Measurements from ENCODE around the gene CACNG4. TPM values are rescaled to one million over a fixed set of nuclear protein-coding genes. Genes with fewer than 3 reads are reported as not detected.

The CACNG4 gene
- total and polyA plus RNA-seq, 4 donors = not detected

DNA sequence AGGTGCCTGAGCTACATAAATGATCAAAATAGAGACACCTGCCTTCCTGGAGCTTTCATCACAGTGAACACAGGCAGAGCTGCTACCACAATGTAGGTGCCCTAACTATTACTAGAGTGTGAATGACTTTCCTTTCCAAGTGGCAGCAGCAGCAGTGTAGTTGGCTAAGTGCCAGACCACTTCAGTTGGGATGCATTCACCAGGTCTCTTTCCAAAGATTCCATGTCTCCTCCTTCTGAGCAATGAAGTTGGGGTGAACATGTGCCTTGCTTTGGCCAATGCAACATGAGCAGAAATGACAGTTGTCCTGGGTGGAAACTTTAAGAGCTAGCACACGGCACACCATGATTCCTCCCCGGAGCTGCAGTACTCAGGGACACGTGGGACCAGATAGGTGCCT, 23.3 kb upstream of the CACNG4 start:
- Histone ChIP-seq H3K9me3 (ENCODE audit: control insufficient read depth, low read length) (peaks cover 2% of the 10 kb centered on the region), H3K27ac (ENCODE audit: low read depth in 1 of 2, low read length in 2 of 2) (no peak overlapping the region), H3K4me1 (ENCODE audit: control insufficient read depth in 1 of 2, insufficient read depth in 2 of 2, low read length in 2 of 2) (no peaks in the 10 kb centered on the region), H3K36me3 (ENCODE audit: control insufficient read depth in 1 of 2, insufficient read depth in 2 of 2, low read length in 1 of 2) (no peaks in the 10 kb centered on the region), H3K27me3 (ENCODE audit: control insufficient read depth in 1 of 2, insufficient read depth in 2 of 2, low read length in 1 of 2) (no peaks in the 10 kb centered on the region), H3K4me3 (ENCODE audit: low read length in 2 of 2) (no peak overlapping the region)
- no peak for DNase-seq
- intact Hi-C loops (cut with DNase I) = no loop called here
- 86 to 90% methylated on average over 3 of the region's 3 CpGs for WGBS, 2 donors
- ATAC-seq (ENCODE audit: low FRiP score) = no peak

DNA sequence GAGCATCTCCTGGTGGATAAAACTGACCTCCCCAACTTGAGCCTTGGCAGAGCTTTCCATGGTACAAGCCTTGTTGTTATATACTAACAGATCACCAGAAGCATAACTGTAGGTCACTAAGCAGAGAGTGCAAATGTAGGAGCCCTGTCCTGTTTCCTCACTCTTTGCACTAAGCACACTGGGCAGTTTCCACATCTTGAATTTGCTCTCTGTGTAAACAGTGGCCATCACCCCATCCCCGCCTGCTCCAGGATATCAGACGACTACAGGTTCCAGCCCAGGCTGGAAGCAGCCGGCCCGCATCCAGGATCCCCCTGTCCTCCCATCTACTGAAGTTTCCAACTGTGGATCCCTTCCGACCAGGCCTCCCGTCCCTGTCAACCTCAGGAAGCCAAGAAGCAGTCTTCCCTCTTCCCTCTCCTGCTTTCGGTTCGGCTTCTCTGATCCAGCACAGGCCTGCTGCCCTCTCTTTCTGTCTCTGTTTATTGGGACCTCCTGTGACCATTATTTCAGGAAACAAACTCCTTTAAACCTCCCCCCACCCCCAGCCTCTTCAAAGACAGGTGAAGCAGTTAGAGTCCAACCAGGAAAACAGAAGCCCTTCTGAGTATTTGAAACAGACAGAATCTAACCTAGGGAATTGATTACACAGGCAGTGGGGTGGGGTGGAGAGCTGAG, 22.6 kb upstream of the CACNG4 start:
- peaks cover 2% of the 10 kb centered on the region for H3K9me3 ChIP-seq (ENCODE audit: control insufficient read depth, low read length)
- no peak overlapping the region for H3K27ac ChIP-seq (ENCODE audit: low read depth in 1 of 2, low read length in 2 of 2)
- H3K4me3 ChIP-seq (ENCODE audit: low read length in 2 of 2) = no peak overlapping the region
- ATAC-seq (ENCODE audit: low FRiP score) (no peak), DNase-seq (no peak)
- no peaks in the 10 kb centered on the region for H3K4me1 ChIP-seq (ENCODE audit: control insufficient read depth in 1 of 2, insufficient read depth in 2 of 2, low read length in 2 of 2)
- H3K36me3 ChIP-seq (ENCODE audit: control insufficient read depth in 1 of 2, insufficient read depth in 2 of 2, low read length in 1 of 2) = no peaks in the 10 kb centered on the region
- 89 to 90% methylated on average over 8 of the region's 8 CpGs for WGBS, 2 donors
- H3K27me3 ChIP-seq (ENCODE audit: control insufficient read depth in 1 of 2, insufficient read depth in 2 of 2, low read length in 1 of 2) = no peaks in the 10 kb centered on the region
- intact Hi-C loops (cut with DNase I) = no loop called here

DNA sequence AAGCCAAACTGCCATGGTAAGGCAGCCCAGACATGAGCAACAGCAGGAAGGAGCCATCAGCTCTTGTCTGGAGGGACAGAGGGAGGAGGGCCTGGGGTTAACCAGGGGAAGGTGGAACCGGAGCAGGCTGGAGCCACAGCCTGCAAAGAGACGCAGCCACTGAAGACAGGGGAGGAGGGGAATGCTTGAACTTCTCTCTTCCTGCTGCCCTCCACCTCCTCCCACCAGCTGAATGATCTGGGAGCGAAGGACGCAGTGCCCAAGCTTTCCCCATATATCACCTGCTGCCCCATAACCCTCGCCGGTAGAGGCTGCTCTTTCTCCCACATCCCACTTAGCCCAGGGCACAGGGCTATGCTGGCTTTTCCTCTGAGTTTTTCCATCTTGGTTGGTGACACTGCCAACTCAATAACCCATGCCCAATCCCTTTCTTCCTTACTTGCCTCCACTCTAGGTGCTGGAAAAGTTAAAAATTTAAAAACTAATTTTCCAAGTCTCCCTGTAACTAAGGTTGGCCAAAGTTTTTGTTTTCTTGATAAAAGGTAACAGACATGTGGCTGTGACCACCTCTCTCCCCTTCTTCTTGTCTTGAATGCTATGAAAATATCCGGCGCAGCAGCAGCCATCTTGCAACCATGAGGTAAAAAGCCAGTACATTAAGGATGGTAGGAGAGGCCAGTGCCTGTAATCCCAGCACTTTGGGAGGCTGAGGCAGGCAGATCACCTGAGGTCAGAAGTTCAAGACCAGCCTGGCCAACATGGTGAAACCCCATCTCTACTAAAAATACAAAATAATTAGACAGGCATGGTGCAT, 21.8 kb upstream of the CACNG4 start:
- intact Hi-C loops (cut with DNase I) = no loop called here
- WGBS, 2 donors = 85% methylated on average over 8 of the region's 8 CpGs
- DNase-seq (no peak), ATAC-seq (ENCODE audit: low FRiP score) (no peak)
- Histone ChIP-seq H3K9me3 (ENCODE audit: control insufficient read depth, low read length) (no peaks in the 10 kb centered on the region), H3K36me3 (ENCODE audit: control insufficient read depth in 1 of 2, insufficient read depth in 2 of 2, low read length in 1 of 2) (no peaks in the 10 kb centered on the region), H3K27me3 (ENCODE audit: control insufficient read depth in 1 of 2, insufficient read depth in 2 of 2, low read length in 1 of 2) (no peaks in the 10 kb centered on the region), H3K4me1 (ENCODE audit: control insufficient read depth in 1 of 2, insufficient read depth in 2 of 2, low read length in 2 of 2) (no peaks in the 10 kb centered on the region), H3K4me3 (ENCODE audit: low read length in 2 of 2) (no peak overlapping the region), H3K27ac (ENCODE audit: low read depth in 1 of 2, low read length in 2 of 2) (no peak overlapping the region)

DNA sequence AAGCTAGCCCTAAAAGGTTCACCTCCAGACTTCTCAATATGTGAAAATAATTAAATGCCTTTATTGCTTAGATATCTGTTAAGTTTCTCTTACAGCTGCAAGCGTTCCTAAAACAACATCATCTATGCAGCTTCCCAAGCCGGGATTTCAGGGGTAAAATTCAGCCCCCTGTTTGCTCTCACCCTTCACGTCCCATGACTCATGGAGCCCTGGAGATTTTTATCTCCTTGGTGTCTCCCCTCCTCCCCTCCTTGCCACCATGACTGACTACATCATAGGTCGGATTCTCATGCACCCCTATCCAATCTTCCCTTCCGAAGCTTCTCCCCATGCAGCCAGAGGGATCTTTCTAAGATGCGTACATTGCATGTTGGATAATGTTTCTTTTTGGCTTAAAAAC, 21.0 kb upstream of the CACNG4 start:
- no peaks in the 10 kb centered on the region for H3K4me1 ChIP-seq (ENCODE audit: control insufficient read depth in 1 of 2, insufficient read depth in 2 of 2, low read length in 2 of 2)
- no peak for ATAC-seq (ENCODE audit: low FRiP score)
- H3K27me3 ChIP-seq (ENCODE audit: control insufficient read depth in 1 of 2, insufficient read depth in 2 of 2, low read length in 1 of 2) = no peaks in the 10 kb centered on the region
- no peak overlapping the region for H3K4me3 ChIP-seq (ENCODE audit: low read length in 2 of 2)
- H3K9me3 ChIP-seq (ENCODE audit: control insufficient read depth, low read length) = no peaks in the 10 kb centered on the region
- no peak for DNase-seq
- intact Hi-C loops (cut with DNase I) = no loop called here
- no peak overlapping the region for H3K27ac ChIP-seq (ENCODE audit: low read depth in 1 of 2, low read length in 2 of 2)
- whole genome bisulfite sequencing, 2 donors = 65 to 67% methylated on average over 6 of the region's 6 CpGs
- no peaks in the 10 kb centered on the region for H3K36me3 ChIP-seq (ENCODE audit: control insufficient read depth in 1 of 2, insufficient read depth in 2 of 2, low read length in 1 of 2)

DNA sequence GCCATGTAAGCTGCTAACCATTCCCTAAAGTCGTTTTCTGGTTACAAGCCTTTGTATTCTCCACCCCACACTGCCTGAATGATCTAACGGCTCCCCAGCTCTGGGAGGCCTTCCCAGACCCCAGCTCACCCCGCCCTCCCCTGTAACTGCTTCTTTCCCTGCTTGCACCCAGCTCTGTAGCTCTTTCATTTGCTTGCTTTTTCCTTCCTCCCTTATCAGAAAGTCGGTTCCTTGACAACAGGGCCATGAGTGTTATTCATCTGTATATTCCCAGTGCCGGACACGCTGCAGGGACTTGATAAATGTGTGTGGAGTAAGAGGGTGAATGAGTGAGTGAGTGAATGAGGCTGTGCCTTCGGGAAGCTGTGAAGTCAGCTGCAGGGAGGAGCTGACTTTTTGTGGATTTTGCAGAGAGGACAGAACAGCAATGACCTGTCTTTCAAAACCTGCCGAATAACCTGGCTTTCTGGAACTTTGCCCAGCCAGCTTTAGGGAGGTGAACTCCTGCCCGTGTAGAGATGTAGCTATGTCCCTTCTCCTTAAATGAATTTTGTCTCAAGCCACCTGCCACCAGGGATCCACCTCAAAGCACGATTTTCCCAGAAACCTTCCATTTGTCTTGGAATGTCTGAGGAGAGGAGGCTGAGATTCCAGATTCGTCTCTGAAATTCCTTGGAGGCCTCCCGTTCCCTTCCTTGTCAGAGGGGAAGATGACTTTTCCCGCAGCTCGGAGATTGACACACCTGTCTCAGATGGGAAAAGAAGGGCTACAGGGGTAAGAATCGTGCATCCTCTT, 20.0 kb upstream of the CACNG4 start:
- Histone ChIP-seq H3K36me3 (ENCODE audit: control insufficient read depth in 1 of 2, insufficient read depth in 2 of 2, low read length in 1 of 2) (no peaks in the 10 kb centered on the region), H3K4me1 (ENCODE audit: control insufficient read depth in 1 of 2, insufficient read depth in 2 of 2, low read length in 2 of 2) (no peaks in the 10 kb centered on the region), H3K27ac (ENCODE audit: low read depth in 1 of 2, low read length in 2 of 2) (no peak overlapping the region), H3K4me3 (ENCODE audit: low read length in 2 of 2) (no peak overlapping the region), H3K27me3 (ENCODE audit: control insufficient read depth in 1 of 2, insufficient read depth in 2 of 2, low read length in 1 of 2) (no peaks in the 10 kb centered on the region), H3K9me3 (ENCODE audit: control insufficient read depth, low read length) (no peaks in the 10 kb centered on the region)
- DNase-seq (no peak), ATAC-seq (ENCODE audit: low FRiP score) (no peak)
- WGBS, 2 donors = 17 to 21% methylated on average over 15 of the region's 15 CpGs
- intact Hi-C loops (cut with DNase I) = no loop called here

DNA sequence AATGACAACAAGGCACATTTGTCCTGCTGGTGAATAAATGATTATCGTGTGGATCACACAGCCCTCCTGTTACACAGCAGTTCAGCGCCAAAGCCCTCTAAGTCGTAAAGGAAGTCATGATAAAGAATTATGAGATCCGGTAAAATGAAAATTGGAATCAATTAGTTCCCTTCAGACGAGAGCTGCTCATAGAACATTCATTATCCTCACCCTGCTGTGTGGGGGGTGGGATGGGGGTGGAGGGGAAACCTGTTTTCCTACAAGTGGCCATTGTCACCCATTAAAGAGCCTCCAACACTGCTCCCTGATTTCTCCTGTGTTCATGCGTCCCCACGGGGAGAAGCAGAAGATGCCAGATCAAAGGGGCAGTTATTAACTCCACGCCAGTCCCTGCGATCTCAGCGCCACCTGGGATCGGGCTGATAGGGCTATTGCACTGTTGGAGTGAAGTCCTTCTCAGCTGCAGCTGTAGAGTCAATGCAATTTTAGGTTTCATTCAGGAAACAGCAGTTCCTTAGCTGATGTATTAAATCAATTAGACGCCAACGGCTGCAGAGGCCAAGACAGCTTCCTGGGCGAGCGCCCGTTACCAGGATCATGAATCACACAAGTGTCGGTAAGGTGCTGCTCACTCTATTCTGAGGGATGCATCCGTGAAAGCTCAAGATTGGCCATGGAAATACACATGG, 19.2 kb upstream of the CACNG4 start:
- H3K36me3 ChIP-seq (ENCODE audit: control insufficient read depth in 1 of 2, insufficient read depth in 2 of 2, low read length in 1 of 2) = no peaks in the 10 kb centered on the region

DNA sequence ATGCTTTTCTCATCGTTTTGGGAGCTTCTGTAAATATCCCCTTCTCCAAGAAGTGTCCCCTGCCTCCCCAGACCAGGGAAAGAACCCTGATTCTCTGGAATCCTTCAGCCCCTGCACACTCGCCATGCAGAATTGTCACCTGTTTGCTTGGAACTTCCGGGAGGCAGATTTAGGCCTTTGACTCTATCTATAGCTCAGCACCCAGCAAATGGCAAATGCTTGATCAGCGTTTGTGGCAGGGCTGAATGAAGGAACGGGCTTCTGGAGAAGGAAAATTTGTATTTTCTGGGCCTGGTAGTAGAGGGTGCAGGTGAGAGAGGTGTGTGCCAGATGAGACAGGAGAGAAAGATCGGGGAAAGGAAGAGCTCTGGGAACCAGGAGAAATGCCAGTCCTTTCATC, 18.3 kb upstream of the CACNG4 start:
- no peaks in the 10 kb centered on the region for H3K4me1 ChIP-seq (ENCODE audit: control insufficient read depth in 1 of 2, insufficient read depth in 2 of 2, low read length in 2 of 2)
- ATAC-seq (ENCODE audit: low FRiP score) = no peak
- no peak overlapping the region for H3K27ac ChIP-seq (ENCODE audit: low read depth in 1 of 2, low read length in 2 of 2)
- intact Hi-C loops (cut with DNase I) = no loop called here
- no peaks in the 10 kb centered on the region for H3K36me3 ChIP-seq (ENCODE audit: control insufficient read depth in 1 of 2, insufficient read depth in 2 of 2, low read length in 1 of 2)
- H3K4me3 ChIP-seq (ENCODE audit: low read length in 2 of 2) = no peak overlapping the region
- WGBS, 2 donors = 90 to 93% methylated on average over 6 of the region's 6 CpGs
- DNase-seq = no peak
- no peaks in the 10 kb centered on the region for H3K9me3 ChIP-seq (ENCODE audit: control insufficient read depth, low read length)
- H3K27me3 ChIP-seq (ENCODE audit: control insufficient read depth in 1 of 2, insufficient read depth in 2 of 2, low read length in 1 of 2) = no peaks in the 10 kb centered on the region

More for the DNA sequence above, 19.2 kb upstream of the CACNG4 start:
- WGBS, 2 donors = 22 to 35% methylated on average over 18 of the region's 18 CpGs
- intact Hi-C loops (cut with DNase I) = no loop called here
- Histone ChIP-seq H3K27me3 (ENCODE audit: control insufficient read depth in 1 of 2, insufficient read depth in 2 of 2, low read length in 1 of 2) (no peaks in the 10 kb centered on the region), H3K9me3 (ENCODE audit: control insufficient read depth, low read length) (no peaks in the 10 kb centered on the region), H3K4me1 (ENCODE audit: control insufficient read depth in 1 of 2, insufficient read depth in 2 of 2, low read length in 2 of 2) (no peaks in the 10 kb centered on the region), H3K27ac (ENCODE audit: low read depth in 1 of 2, low read length in 2 of 2) (no peak overlapping the region), H3K4me3 (ENCODE audit: low read length in 2 of 2) (no peak overlapping the region)
- ATAC-seq (ENCODE audit: low FRiP score) (no peak), DNase-seq (no peak)

GRCh38 chr17:66947311-66947710, 17.2 kb upstream of the CACNG4 start:
- 90 to 93% methylated on average over 6 of the region's 6 CpGs for WGBS, 2 donors
- DNase-seq = no peak

More at GRCh38 chr17:66947311-66947710, 17.2 kb upstream of the CACNG4 start:
- no peaks in the 10 kb centered on the region for H3K9me3 ChIP-seq (ENCODE audit: control insufficient read depth, low read length)
- H3K27ac ChIP-seq (ENCODE audit: low read depth in 1 of 2, low read length in 2 of 2) = no peak overlapping the region
- H3K36me3 ChIP-seq (ENCODE audit: control insufficient read depth in 1 of 2, insufficient read depth in 2 of 2, low read length in 1 of 2) = no peaks in the 10 kb centered on the region
- intact Hi-C loops (cut with DNase I) = no loop called here
- H3K4me3 ChIP-seq (ENCODE audit: low read length in 2 of 2) = no peak overlapping the region
- H3K4me1 ChIP-seq (ENCODE audit: control insufficient read depth in 1 of 2, insufficient read depth in 2 of 2, low read length in 2 of 2) = no peaks in the 10 kb centered on the region
- ATAC-seq (ENCODE audit: low FRiP score) = no peak
- no peaks in the 10 kb centered on the region for H3K27me3 ChIP-seq (ENCODE audit: control insufficient read depth in 1 of 2, insufficient read depth in 2 of 2, low read length in 1 of 2)

All from aorta (tissue), 5 donors.